Measurements from ENCODE around the gene CCND2. TPM values are rescaled to one million over a fixed set of nuclear protein-coding genes. Genes with fewer than 3 reads are reported as not detected.

Gene CCND2
- total and polyA plus RNA-seq, 3 experiments from 2014 or later = 72.4 to 792 (median 784) TPM

GRCh38 chr12:4284306-4284705, 10.7 kb downstream of the CCND2 start:
- ChIA-PET POLR2A (no interaction called here), CTCF (interaction anchor here (1.3 kb wide), 1 partner anchor 286 kb away, joined by 3 read pairs; no protein-coding TSS in a partner anchor)
- peaks cover 70 to 97% (median 89%) of the 10 kb centered on the region in 3 donors for H3K4me1 Mint-ChIP-seq
- H3K4me3 ChIP-seq (ENCODE audit: low read length) = no peak overlapping the region
- DNase-seq = no peak
- H3K36me3 Mint-ChIP-seq = peaks cover 0 to 100% (median 25%) of the 10 kb centered on the region in 3 donors
- no peak overlapping the region for H3K4me3 Mint-ChIP-seq
- no peaks in the 10 kb centered on the region for H3K27me3 ChIP-seq (ENCODE audit: insufficient read depth, low read length, poor library complexity, severe bottlenecking)
- peaks cover 83% of the 10 kb centered on the region for H3K36me3 ChIP-seq (ENCODE audit: insufficient read depth, low read length)
- H3K4me1 ChIP-seq (ENCODE audit: insufficient read depth, low read length) = peaks cover 50% of the 10 kb centered on the region
- no peaks in the 10 kb centered on the region for H3K9me3 Mint-ChIP-seq
- H3K27ac ChIP-seq (ENCODE audit: low read depth, low read length) = no peak overlapping the region
- H3K9me3 ChIP-seq (ENCODE audit: low read length) = no peaks in the 10 kb centered on the region
- H3K27ac Mint-ChIP-seq = peak overlapping the region in 1 of 8 donors; percentile 74
- no peaks in the 10 kb centered on the region for H3K27me3 Mint-ChIP-seq

DNA sequence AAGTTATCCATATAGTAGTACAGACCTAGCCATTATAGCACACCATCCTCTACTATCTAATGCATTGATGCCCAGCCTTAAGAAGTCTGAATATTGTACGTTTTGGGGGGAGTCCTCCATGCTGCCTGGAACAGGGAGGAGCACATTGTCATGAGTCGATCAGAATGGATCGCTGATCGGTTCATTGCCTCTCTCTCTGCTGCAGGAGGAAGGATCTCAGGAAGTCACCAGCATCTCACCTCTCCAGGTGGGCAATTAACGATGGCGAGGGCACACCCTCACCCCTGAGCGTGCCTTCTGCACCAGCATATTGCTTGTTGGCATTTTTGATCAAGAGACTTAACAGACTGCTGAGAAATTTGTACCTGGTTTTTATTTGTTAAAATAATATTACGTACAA, 11.5 kb downstream of the CCND2 start:
- no peak overlapping the region for H3K4me3 ChIP-seq (ENCODE audit: low read length)
- POLR2A ChIA-PET = no interaction called here
- DNase-seq = no peak
- H3K36me3 ChIP-seq (ENCODE audit: insufficient read depth, low read length) = peaks cover 83% of the 10 kb centered on the region
- Mint-ChIP-seq H3K9me3 (no peaks in the 10 kb centered on the region), H3K27ac (peak overlapping the region in 2 of 8 donors; percentile 10 to 72), H3K4me1 (peaks cover 70 to 97% (median 83%) of the 10 kb centered on the region in 3 donors), H3K36me3 (peaks cover 0 to 100% (median 24%) of the 10 kb centered on the region in 3 donors), H3K4me3 (no peak overlapping the region), H3K27me3 (no peaks in the 10 kb centered on the region)
- H3K4me1 ChIP-seq (ENCODE audit: insufficient read depth, low read length) = peaks cover 42% of the 10 kb centered on the region
- H3K27me3 ChIP-seq (ENCODE audit: insufficient read depth, low read length, poor library complexity, severe bottlenecking) = no peaks in the 10 kb centered on the region
- no peak overlapping the region for H3K27ac ChIP-seq (ENCODE audit: low read depth, low read length)
- H3K9me3 ChIP-seq (ENCODE audit: low read length) = no peaks in the 10 kb centered on the region
- CTCF ChIA-PET = interaction anchor here (1.0 kb wide), 1 partner anchor 400 kb away, joined by 5 read pairs; no protein-coding TSS in a partner anchor

GRCh38 chr12:4286228-4286627, 12.7 kb downstream of the CCND2 start:
- POLR2A ChIA-PET = no interaction called here
- peak overlapping the region in 6 of 8 donors; percentile 29 to 94 (median 64) for H3K27ac Mint-ChIP-seq
- Histone ChIP-seq H3K27me3 (ENCODE audit: insufficient read depth, low read length, poor library complexity, severe bottlenecking) (no peaks in the 10 kb centered on the region), H3K4me3 (ENCODE audit: low read length) (no peak overlapping the region), H3K4me1 (ENCODE audit: insufficient read depth, low read length) (peaks cover 39% of the 10 kb centered on the region), H3K9me3 (ENCODE audit: low read length) (no peaks in the 10 kb centered on the region), H3K27ac (ENCODE audit: low read depth, low read length) (no peak overlapping the region), H3K36me3 (ENCODE audit: insufficient read depth, low read length) (peaks cover 84% of the 10 kb centered on the region)
- H3K4me1 Mint-ChIP-seq = peaks cover 72 to 97% (median 83%) of the 10 kb centered on the region in 3 donors
- no peak for DNase-seq
- CTCF ChIA-PET = interaction anchor here (0.6 to 1.5 kb wide), 3 partner anchors 322 to 401 kb away, joined by 3 to 5 read pairs (median 3); no protein-coding TSS in a partner anchor
- H3K36me3 Mint-ChIP-seq = peaks cover 4 to 100% (median 28%) of the 10 kb centered on the region in 3 donors
- H3K4me3 Mint-ChIP-seq = peak overlapping the region in 1 of 7 donors; percentile 47
- H3K27me3 Mint-ChIP-seq = no peaks in the 10 kb centered on the region
- H3K9me3 Mint-ChIP-seq = no peaks in the 10 kb centered on the region

- ChIA-PET CTCF (interaction anchor here (1.5 kb wide), 1 partner anchor 323 kb away, joined by 3 read pairs; no protein-coding TSS in a partner anchor), POLR2A (no interaction called here)
- Mint-ChIP-seq H3K36me3 (peaks cover 4 to 100% (median 28%) of the 10 kb centered on the region in 3 donors), H3K9me3 (no peaks in the 10 kb centered on the region), H3K27ac (peak overlapping the region; percentile 10 to 94 (median 71)), H3K4me3 (peak overlapping the region in 2 of 7 donors; percentile 3 to 58), H3K27me3 (no peaks in the 10 kb centered on the region), H3K4me1 (peaks cover 77 to 97% (median 83%) of the 10 kb centered on the region in 3 donors)
- DNase-seq = no peak
- H3K9me3 ChIP-seq (ENCODE audit: low read length) = no peaks in the 10 kb centered on the region
- no peak overlapping the region for H3K4me3 ChIP-seq (ENCODE audit: low read length)
- H3K27me3 ChIP-seq (ENCODE audit: insufficient read depth, low read length, poor library complexity, severe bottlenecking) = no peaks in the 10 kb centered on the region
- peaks cover 42% of the 10 kb centered on the region for H3K4me1 ChIP-seq (ENCODE audit: insufficient read depth, low read length)
- peaks cover 86% of the 10 kb centered on the region for H3K36me3 ChIP-seq (ENCODE audit: insufficient read depth, low read length)
- H3K27ac ChIP-seq (ENCODE audit: low read depth, low read length) = no peak overlapping the region
These were observed 13.3 kb downstream of the CCND2 start for GRCh38 chr12:4286771-4287317.

DNA sequence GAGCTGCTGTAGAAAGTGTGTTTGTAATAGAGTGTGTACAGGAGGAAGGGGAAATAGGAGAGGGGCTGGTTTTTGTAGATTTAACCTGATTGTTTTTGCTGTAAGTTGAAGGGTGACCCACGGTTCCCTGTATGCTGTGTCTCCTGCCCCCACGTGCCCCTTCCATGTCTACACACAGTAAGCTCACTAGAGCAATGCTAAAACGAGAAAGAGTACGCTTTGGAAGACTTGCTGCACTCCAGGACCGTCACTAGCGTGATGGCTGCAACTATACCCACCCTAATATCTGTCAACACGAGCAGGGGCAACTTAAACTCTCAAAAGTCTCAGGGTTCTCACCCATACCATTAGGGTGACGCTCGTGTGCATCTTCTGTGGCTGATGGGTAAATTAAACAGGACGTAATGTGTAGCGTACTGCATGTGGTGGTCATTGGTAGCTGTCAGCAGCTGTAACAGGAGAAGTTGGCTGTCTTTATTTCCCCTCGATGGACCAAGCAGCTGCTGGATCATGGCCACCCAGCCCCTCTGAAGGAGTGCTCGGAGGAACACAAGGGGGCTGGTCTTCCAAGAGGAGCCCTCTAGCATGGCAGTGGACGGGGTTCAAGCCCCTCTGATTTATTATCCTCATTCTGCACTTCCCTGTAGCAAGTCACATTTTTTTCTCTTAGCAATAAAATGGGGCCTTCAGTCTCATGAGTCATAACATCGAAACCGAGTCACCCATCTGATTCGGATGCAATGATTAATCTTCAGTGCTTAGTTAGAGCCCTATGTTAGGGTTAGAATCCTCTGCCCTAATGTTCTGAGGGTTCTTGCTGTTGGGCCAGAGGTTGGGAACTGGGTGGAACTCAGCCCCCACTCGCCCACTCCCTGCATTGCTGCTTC, 14.0 kb downstream of the CCND2 start:
- Histone ChIP-seq H3K9me3 (ENCODE audit: low read length) (no peaks in the 10 kb centered on the region), H3K27me3 (ENCODE audit: insufficient read depth, low read length, poor library complexity, severe bottlenecking) (no peaks in the 10 kb centered on the region), H3K27ac (ENCODE audit: low read depth, low read length) (no peak overlapping the region), H3K4me3 (ENCODE audit: low read length) (no peak overlapping the region), H3K36me3 (ENCODE audit: insufficient read depth, low read length) (peaks cover 88% of the 10 kb centered on the region), H3K4me1 (ENCODE audit: insufficient read depth, low read length) (peaks cover 49% of the 10 kb centered on the region)
- no peaks in the 10 kb centered on the region for H3K27me3 Mint-ChIP-seq
- H3K36me3 Mint-ChIP-seq = peaks cover 4 to 98% (median 28%) of the 10 kb centered on the region in 3 donors
- ChIA-PET CTCF (no interaction called here), POLR2A (no interaction called here)
- H3K9me3 Mint-ChIP-seq = no peaks in the 10 kb centered on the region
- no peak for DNase-seq
- H3K4me3 Mint-ChIP-seq = peak overlapping the region in 4 of 7 donors; percentile 9 to 58 (median 22)
- peak overlapping the region; percentile 62 to 94 (median 74) for H3K27ac Mint-ChIP-seq
- H3K4me1 Mint-ChIP-seq = peaks cover 77 to 97% (median 86%) of the 10 kb centered on the region in 3 donors

DNA sequence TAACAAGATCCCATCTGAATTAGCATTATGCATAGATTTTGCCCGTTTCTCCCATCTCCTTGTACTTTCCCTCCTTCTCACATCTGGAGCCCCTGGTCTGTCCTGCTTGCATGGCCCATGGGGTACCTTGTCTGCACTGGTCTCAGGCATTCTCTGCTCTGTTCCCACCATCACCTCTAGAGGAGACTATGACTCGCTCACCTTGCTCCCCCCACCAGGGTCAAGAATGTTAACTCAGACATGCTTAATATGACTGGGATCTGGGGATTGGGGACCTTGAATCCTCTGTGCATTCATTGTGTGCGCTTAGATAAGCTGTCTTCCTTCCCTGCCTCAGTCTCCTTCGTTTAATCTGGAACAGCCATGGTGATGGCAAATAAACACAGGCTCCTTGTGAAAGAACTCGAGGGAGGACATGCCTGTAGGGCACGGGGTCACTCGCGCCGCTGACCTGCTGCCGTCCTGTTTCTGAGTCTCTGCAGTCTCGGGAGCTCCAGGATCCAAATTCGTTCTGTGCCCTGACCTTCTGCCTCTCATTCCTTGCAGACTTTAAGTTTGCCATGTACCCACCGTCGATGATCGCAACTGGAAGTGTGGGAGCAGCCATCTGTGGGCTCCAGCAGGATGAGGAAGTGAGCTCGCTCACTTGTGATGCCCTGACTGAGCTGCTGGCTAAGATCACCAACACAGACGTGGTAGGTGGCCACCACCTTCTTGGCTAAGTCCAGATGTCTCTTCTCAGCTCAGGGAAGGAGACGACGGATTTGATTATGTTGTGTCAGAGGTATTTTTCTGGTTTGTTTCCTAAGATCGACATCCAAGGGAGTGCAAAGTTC, 15.0 kb downstream of the CCND2 start:
- peaks cover 55% of the 10 kb centered on the region for H3K4me1 ChIP-seq (ENCODE audit: insufficient read depth, low read length)
- ChIA-PET CTCF (interaction anchor here (1.1 to 2.0 kb wide), 2 partner anchors 12 to 403 kb away, joined by 3 to 10 read pairs; no protein-coding TSS in a partner anchor), POLR2A (no interaction called here)
- DNase-seq = no peak
- H3K4me1 Mint-ChIP-seq = peaks cover 79 to 97% (median 89%) of the 10 kb centered on the region in 3 donors
- no peaks in the 10 kb centered on the region for H3K9me3 ChIP-seq (ENCODE audit: low read length)
- H3K36me3 ChIP-seq (ENCODE audit: insufficient read depth, low read length) = peaks cover 79% of the 10 kb centered on the region
- peak overlapping the region in 7 of 8 donors; percentile 62 to 85 (median 72) for H3K27ac Mint-ChIP-seq
- H3K27me3 ChIP-seq (ENCODE audit: insufficient read depth, low read length, poor library complexity, severe bottlenecking) = no peaks in the 10 kb centered on the region
- no peak overlapping the region for H3K27ac ChIP-seq (ENCODE audit: low read depth, low read length)
- no peaks in the 10 kb centered on the region for H3K27me3 Mint-ChIP-seq
- peak overlapping the region in 3 of 7 donors; percentile 20 to 24 (median 24) for H3K4me3 Mint-ChIP-seq
- H3K36me3 Mint-ChIP-seq = peaks cover 4 to 98% (median 30%) of the 10 kb centered on the region in 3 donors
- no peak overlapping the region for H3K4me3 ChIP-seq (ENCODE audit: low read length)
- H3K9me3 Mint-ChIP-seq = no peaks in the 10 kb centered on the region

GRCh38 chr12:4289231-4289878, 15.8 kb downstream of the CCND2 start:
- Mint-ChIP-seq H3K9me3 (no peaks in the 10 kb centered on the region), H3K27me3 (no peaks in the 10 kb centered on the region), H3K36me3 (peaks cover 4 to 98% (median 30%) of the 10 kb centered on the region in 3 donors), H3K27ac (peak overlapping the region in 5 of 8 donors; percentile 11 to 81 (median 38)), H3K4me3 (no peak overlapping the region), H3K4me1 (peaks cover 79 to 97% (median 89%) of the 10 kb centered on the region in 3 donors)
- H3K27me3 ChIP-seq (ENCODE audit: insufficient read depth, low read length, poor library complexity, severe bottlenecking) = no peaks in the 10 kb centered on the region
- H3K36me3 ChIP-seq (ENCODE audit: insufficient read depth, low read length) = peaks cover 70% of the 10 kb centered on the region
- H3K4me1 ChIP-seq (ENCODE audit: insufficient read depth, low read length) = peaks cover 62% of the 10 kb centered on the region
- no peak overlapping the region for H3K27ac ChIP-seq (ENCODE audit: low read depth, low read length)
- no peak overlapping the region for H3K4me3 ChIP-seq (ENCODE audit: low read length)
- CTCF ChIA-PET = interaction anchor here (0.7 to 2.0 kb wide), 3 partner anchors 11 to 403 kb away, joined by 3 to 10 read pairs (median 3); no protein-coding TSS in a partner anchor
- DNase-seq = no peak
- no peaks in the 10 kb centered on the region for H3K9me3 ChIP-seq (ENCODE audit: low read length)
- POLR2A ChIA-PET = interaction anchor here (0.6 kb wide), 1 partner anchor 17 kb away, joined by 6 read pairs; no protein-coding TSS in a partner anchor
